Immature natural killer cell (primary cell): ENCODE measurements around the gene SPATA31D1. TPM values are rescaled to one million over a fixed set of nuclear protein-coding genes. Genes with fewer than 3 reads are reported as not detected.

Source experiments
- DNase-seq, 3 donors: peaks; one replicate each; pipeline ENCODE4 v3.0.0; 2022; ENCODE audit warnings: mixed read lengths in 1 of 3
- H3K27ac Mint-ChIP-seq, 6 donors: one replicate each; pipeline ENCODE4 v1.8.0; 2020; ENCODE audit warnings: mixed read lengths in 6 of 6, mild to moderate bottlenecking in 5 of 6, inconsistent platforms in 4 of 6, moderate library complexity in 3 of 6
- H3K27me3 Mint-ChIP-seq, 3 donors: one replicate each; pipeline ENCODE4 v1.8.0; 2020 to 2021; ENCODE audit warnings: low read depth in 3 of 3, mild to moderate bottlenecking in 3 of 3, mixed read lengths in 3 of 3, moderate library complexity in 3 of 3, inconsistent platforms in 1 of 3
- H3K36me3 Mint-ChIP-seq, 3 donors: one replicate each; pipeline ENCODE4 v1.8.0; 2020; ENCODE audit warnings: mixed read lengths in 3 of 3, inconsistent platforms in 2 of 3, mild to moderate bottlenecking in 2 of 3
- H3K4me1 Mint-ChIP-seq, 2 donors: one replicate each; pipeline ENCODE4 v1.8.0; 2020; ENCODE audit warnings: inconsistent platforms in 2 of 2, mild to moderate bottlenecking in 2 of 2, mixed read lengths in 2 of 2, moderate library complexity in 1 of 2
- H3K4me3 Mint-ChIP-seq, 5 donors: one replicate each; pipeline ENCODE4 v1.8.0; 2020; ENCODE audit warnings: mild to moderate bottlenecking in 5 of 5, mixed read lengths in 5 of 5, inconsistent platforms in 3 of 5, moderate library complexity in 3 of 5
- H3K9me3 Mint-ChIP-seq, 6 donors: one replicate each; pipeline ENCODE4 v1.8.0; 2020; ENCODE audit warnings: mild to moderate bottlenecking in 6 of 6, mixed read lengths in 6 of 6, inconsistent platforms in 4 of 6, moderate library complexity in 3 of 6
- polyA plus RNA-seq, 3 donors: library from polyadenylated mRNA; unstranded; fragments of 300-500 nt; fragmentation: Illumina TruSeq; gene quantifications; one replicate each; pipeline ENCODE4 v1.2.3, GENCODE V29; 2021

The SPATA31D1 gene
- polyA plus RNA-seq, 3 donors from 2014 or later = not detected

- H3K27me3 Mint-ChIP-seq = no peaks in the 10 kb centered on the region
- no peak overlapping the region for H3K27ac Mint-ChIP-seq
- H3K36me3 Mint-ChIP-seq = no peaks in the 10 kb centered on the region
- H3K4me3 Mint-ChIP-seq = no peak overlapping the region
- H3K4me1 Mint-ChIP-seq = peaks cover 3 to 12% of the 10 kb centered on the region in 2 donors
- H3K9me3 Mint-ChIP-seq = peaks cover 0 to 3% (median 0%) of the 10 kb centered on the region in 6 donors
- no peak for DNase-seq
These were observed 47.5 kb downstream of the SPATA31D1 start for GRCh38 chr9:82036086-82036485.

- H3K36me3 Mint-ChIP-seq = no peaks in the 10 kb centered on the region
- no peak overlapping the region for H3K4me3 Mint-ChIP-seq
- peaks cover 0 to 4% (median 0%) of the 10 kb centered on the region in 6 donors for H3K9me3 Mint-ChIP-seq
- H3K27me3 Mint-ChIP-seq = no peaks in the 10 kb centered on the region
- H3K27ac Mint-ChIP-seq = no peak overlapping the region
- DNase-seq = no peak
- peaks cover 3 to 12% of the 10 kb centered on the region in 2 donors for H3K4me1 Mint-ChIP-seq
These were observed 48.6 kb downstream of the SPATA31D1 start for GRCh38 chr9:82037126-82037525.

GRCh38 chr9:82038897-82039296 is 50.3 kb downstream of the SPATA31D1 start:
- no peak overlapping the region for H3K4me3 Mint-ChIP-seq
- peaks cover 0 to 6% (median 0%) of the 10 kb centered on the region in 6 donors for H3K9me3 Mint-ChIP-seq
- H3K4me1 Mint-ChIP-seq = peaks cover 3 to 12% of the 10 kb centered on the region in 2 donors
- DNase-seq = no peak
- no peak overlapping the region for H3K27ac Mint-ChIP-seq
- H3K27me3 Mint-ChIP-seq = no peaks in the 10 kb centered on the region
- no peaks in the 10 kb centered on the region for H3K36me3 Mint-ChIP-seq

Other genes with a start within 250 kb of the SPATA31D1 start
- not detected for gene SPATA31D4, start 60.3 kb upstream of the SPATA31D1 start, polyA plus RNA-seq
- not detected for gene SPATA31D3, start 45.3 kb upstream of the SPATA31D1 start, polyA plus RNA-seq